SJCRH30 (cell line): Measurements from ENCODE around the gene PCIF1. TPM values are rescaled to one million over a fixed set of nuclear protein-coding genes. Genes with fewer than 3 reads are reported as not detected.
"Not testable (repeated sequence)": the region's sequence is repeated elsewhere in the genome, so short reads cannot be mapped to it uniquely, and the experiment has no call there.

ENCODE experiments used
- DNase-seq, 2 experiments: peaks; one replicate each; pipeline ENCODE4 v3.0.0-alpha.2; 2015 to 2020
- H3K27ac ChIP-seq: fragments of 250-450 bp; sonication (Bioruptor Pico); 2 replicates; pipeline ENCODE4 v1.5.1; 2020; ENCODE audit warnings: mild to moderate bottlenecking, moderate library complexity
- H3K27me3 ChIP-seq: fragments of 250-450 bp; sonication (Bioruptor Pico); 2 replicates; pipeline ENCODE4 v1.5.1; 2020; ENCODE audit warnings: mild to moderate bottlenecking, moderate library complexity
- H3K36me3 ChIP-seq: fragments of 250-450 bp; sonication (Bioruptor Pico); 2 replicates; pipeline ENCODE4 v1.5.1; 2020; ENCODE audit warnings: mild to moderate bottlenecking, moderate library complexity
- H3K4me1 ChIP-seq: fragments of 250-450 bp; sonication (Bioruptor Pico); 2 replicates; pipeline ENCODE4 v1.5.1; 2020; ENCODE audit warnings: mild to moderate bottlenecking, moderate library complexity
- H3K4me3 ChIP-seq: fragments of 250-450 bp; sonication (Bioruptor Pico); 2 replicates; pipeline ENCODE4 v1.5.1; 2020; ENCODE audit warnings: mild to moderate bottlenecking, moderate library complexity
- H3K9me3 ChIP-seq: fragments of 250-450 bp; sonication (Bioruptor Pico); replicated peaks from 2 replicates; pipeline ENCODE4 v1.5.1; 2020; ENCODE audit warnings: mild to moderate bottlenecking, moderate library complexity
- total RNA-seq: library from RNA; depleted of rRNA; stranded (reverse); fragments of >200 nt; shearing (Covaris generic); gene quantifications from 2 replicates; pipeline ENCODE4 v1.2.3, GENCODE V29; 2014

Gene PCIF1
- total RNA-seq, 1 experiment from 2014 or later = 21.7 TPM

- Histone ChIP-seq H3K9me3 (no peaks in the 10 kb centered on the region), H3K4me1 (peaks cover 35% of the 10 kb centered on the region), H3K36me3 (peaks cover 38% of the 10 kb centered on the region), H3K27ac (no peak overlapping the region), H3K4me3 (no peak overlapping the region), H3K27me3 (no peaks in the 10 kb centered on the region)
- DNase-seq = no peak
Observed at GRCh38 chr20:45897692-45898091, 36.8 kb upstream of the PCIF1 start.

- DNase-seq = no peak
- no peak overlapping the region for H3K4me3 ChIP-seq
- peaks cover 29% of the 10 kb centered on the region for H3K4me1 ChIP-seq
- no peaks in the 10 kb centered on the region for H3K27me3 ChIP-seq
- peaks cover 38% of the 10 kb centered on the region for H3K36me3 ChIP-seq
- H3K9me3 ChIP-seq = no peaks in the 10 kb centered on the region
- no peak overlapping the region for H3K27ac ChIP-seq
Observed at GRCh38 chr20:45898285-45898684, 36.2 kb upstream of the PCIF1 start.

- H3K4me1 ChIP-seq = peaks cover 20% of the 10 kb centered on the region
- H3K36me3 ChIP-seq = peaks cover 35% of the 10 kb centered on the region
- no peaks in the 10 kb centered on the region for H3K9me3 ChIP-seq
- no peak for DNase-seq
- no peak overlapping the region for H3K27ac ChIP-seq
- H3K4me3 ChIP-seq = no peak overlapping the region
- H3K27me3 ChIP-seq = no peaks in the 10 kb centered on the region
Observed at GRCh38 chr20:45899046-45899835, 35.2 kb upstream of the PCIF1 start.

GRCh38 chr20:45901332-45901731, 33.2 kb upstream of the PCIF1 start:
- peaks cover 24% of the 10 kb centered on the region for H3K36me3 ChIP-seq
- not testable (repeated sequence) for H3K27ac ChIP-seq, DNase-seq

GRCh38 chr20:45902199-45902701, 32.2 kb upstream of the PCIF1 start:
- no peak for DNase-seq
- Histone ChIP-seq H3K9me3 (no peaks in the 10 kb centered on the region), H3K4me3 (no peak overlapping the region), H3K36me3 (peaks cover 16% of the 10 kb centered on the region), H3K27ac (no peak overlapping the region), H3K4me1 (peaks cover 10% of the 10 kb centered on the region; the same call in 1 of the 2 replicates), H3K27me3 (no peaks in the 10 kb centered on the region)

More at GRCh38 chr20:45901332-45901731, 33.2 kb upstream of the PCIF1 start:
- not testable (repeated sequence) for H3K9me3 ChIP-seq, H3K27me3 ChIP-seq, H3K4me3 ChIP-seq, H3K4me1 ChIP-seq

- H3K9me3 ChIP-seq = no peaks in the 10 kb centered on the region
- H3K27me3 ChIP-seq = no peaks in the 10 kb centered on the region
- H3K27ac ChIP-seq = no peak overlapping the region
- no peak overlapping the region for H3K4me3 ChIP-seq
- peak; percentile 47 to 51 for DNase-seq
- peaks cover 10% of the 10 kb centered on the region; the same call in 1 of the 2 replicates for H3K4me1 ChIP-seq
- H3K36me3 ChIP-seq = peaks cover 13% of the 10 kb centered on the region; the same call in 1 of the 2 replicates
Observed at GRCh38 chr20:45904583-45905504, 29.6 kb upstream of the PCIF1 start.

GRCh38 chr20:45905505-45906079, 28.9 kb upstream of the PCIF1 start:
- Histone ChIP-seq H3K36me3 (peaks cover 8% of the 10 kb centered on the region; the same call in 1 of the 2 replicates), H3K9me3 (no peaks in the 10 kb centered on the region), H3K27me3 (no peaks in the 10 kb centered on the region), H3K4me1 (peaks cover 10% of the 10 kb centered on the region; the same call in 1 of the 2 replicates), H3K4me3 (no peak overlapping the region), H3K27ac (no peak overlapping the region)
- DNase-seq = no peak

GRCh38 chr20:45907219-45907948, 27.1 kb upstream of the PCIF1 start:
- no peak overlapping the region for H3K4me3 ChIP-seq
- H3K27ac ChIP-seq = no peak overlapping the region
- no peaks in the 10 kb centered on the region for H3K9me3 ChIP-seq
- H3K36me3 ChIP-seq = no peaks in the 10 kb centered on the region
- no peaks in the 10 kb centered on the region for H3K27me3 ChIP-seq
- DNase-seq = no peak
- H3K4me1 ChIP-seq = peaks cover 13% of the 10 kb centered on the region

- no peaks in the 10 kb centered on the region for H3K27me3 ChIP-seq
- no peak for DNase-seq
- peaks cover 12% of the 10 kb centered on the region for H3K4me1 ChIP-seq
- no peaks in the 10 kb centered on the region for H3K9me3 ChIP-seq
- H3K27ac ChIP-seq = no peak overlapping the region
- H3K4me3 ChIP-seq = no peak overlapping the region
- H3K36me3 ChIP-seq = no peaks in the 10 kb centered on the region
Observed at GRCh38 chr20:45908084-45908483, 26.4 kb upstream of the PCIF1 start.

GRCh38 chr20:45909336-45909808, 25.1 kb upstream of the PCIF1 start:
- Histone ChIP-seq H3K9me3 (no peaks in the 10 kb centered on the region), H3K36me3 (no peaks in the 10 kb centered on the region), H3K4me1 (peaks cover 12% of the 10 kb centered on the region), H3K27me3 (no peaks in the 10 kb centered on the region), H3K27ac (no peak overlapping the region), H3K4me3 (no peak overlapping the region)
- DNase-seq = no peak

GRCh38 chr20:45909817-45910669, 24.4 kb upstream of the PCIF1 start:
- H3K36me3 ChIP-seq = no peaks in the 10 kb centered on the region
- no peak overlapping the region for H3K4me3 ChIP-seq
- H3K4me1 ChIP-seq = peaks cover 9% of the 10 kb centered on the region
- DNase-seq = no peak
- no peaks in the 10 kb centered on the region for H3K9me3 ChIP-seq
- H3K27me3 ChIP-seq = no peaks in the 10 kb centered on the region
- no peak overlapping the region for H3K27ac ChIP-seq

GRCh38 chr20:45910670-45911485, 23.6 kb upstream of the PCIF1 start:
- peak; percentile 92 to 95 for DNase-seq
- H3K9me3 ChIP-seq = no peaks in the 10 kb centered on the region
- no peaks in the 10 kb centered on the region for H3K36me3 ChIP-seq
- H3K4me3 ChIP-seq = peak overlapping the region; percentile 58
- H3K27me3 ChIP-seq = no peaks in the 10 kb centered on the region
- H3K27ac ChIP-seq = no peak overlapping the region
- H3K4me1 ChIP-seq = peaks cover 8% of the 10 kb centered on the region
